HG03175 (cell line): ENCODE measurements around the gene NUDT9.
"Not testable (repeated sequence)": the region's sequence is repeated elsewhere in the genome, so short reads cannot be mapped to it uniquely, and the experiment has no call there.

Experiments used
- ATAC-seq: cut with Tn5 transposase; IDR thresholded peaks from one replicate; pipeline ENCODE4 v1.9.1; 2021; ENCODE audit warnings: mild to moderate bottlenecking, moderate library complexity; ENCODE audit not compliant: unreplicated experiment

The NUDT9 gene

DNA sequence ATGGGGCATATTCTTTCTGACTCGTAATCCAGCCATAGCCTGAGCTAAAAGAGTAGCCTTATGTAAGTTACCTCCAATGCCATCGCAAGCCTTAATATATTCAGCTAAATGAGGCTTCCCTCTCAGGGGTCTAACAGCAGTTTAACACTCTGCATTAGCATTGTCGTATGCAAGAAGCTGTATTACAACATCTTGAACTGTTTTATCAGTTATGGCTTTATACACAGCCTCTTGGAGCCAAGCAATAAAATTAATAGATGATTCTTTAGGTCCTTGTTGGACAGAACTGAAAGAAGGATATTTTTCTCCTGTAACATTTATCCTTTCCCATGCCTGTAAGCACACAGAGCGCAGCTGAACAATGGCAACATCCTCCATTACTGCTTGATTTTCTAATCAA is 15.5 kb upstream of the NUDT9 start:
- not testable (repeated sequence) for ATAC-seq

DNA sequence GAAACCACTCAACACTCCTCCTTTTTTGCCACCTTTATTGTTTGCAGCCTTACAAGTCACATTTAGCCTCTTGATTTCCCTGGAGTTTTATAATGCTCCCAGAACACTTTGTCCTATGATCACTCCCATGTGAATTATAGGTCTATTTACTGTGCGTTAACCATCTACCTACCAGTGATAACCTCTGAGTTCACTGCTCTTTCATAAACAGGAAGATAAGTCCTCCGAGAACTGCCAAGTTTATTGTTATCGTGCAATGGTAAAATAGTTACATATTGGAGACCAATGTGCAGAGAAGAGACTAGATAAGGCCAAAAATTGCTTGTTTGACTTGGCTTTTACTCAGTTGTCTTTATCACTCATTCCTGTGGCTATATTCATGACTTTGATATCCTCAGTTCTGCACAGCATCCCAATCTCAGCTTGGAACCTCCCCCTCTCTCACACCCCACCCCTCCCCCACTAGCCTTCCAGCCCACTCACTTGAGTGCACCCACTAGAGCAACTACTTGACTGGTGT is 12.9 kb upstream of the NUDT9 start:
- ATAC-seq: no peak

DNA sequence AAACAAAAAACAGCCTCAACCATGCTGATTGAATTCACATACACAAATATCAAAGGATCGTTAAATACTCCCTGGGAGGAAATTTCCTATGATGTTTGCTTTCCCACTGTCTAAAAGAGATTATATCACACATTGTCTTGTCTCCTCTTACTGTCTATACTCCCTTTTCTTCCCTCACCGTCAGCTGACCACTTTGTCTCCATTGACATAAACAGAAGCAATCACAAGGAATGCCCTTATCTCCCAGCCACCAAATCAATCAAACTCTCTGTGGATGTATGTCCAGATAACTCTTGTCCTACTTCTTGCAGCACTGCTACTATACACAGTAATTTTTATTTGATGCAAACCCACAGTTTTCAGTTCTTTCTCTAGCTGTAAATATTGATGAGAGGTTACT is 12.2 kb upstream of the NUDT9 start:
- ATAC-seq: no peak

DNA sequence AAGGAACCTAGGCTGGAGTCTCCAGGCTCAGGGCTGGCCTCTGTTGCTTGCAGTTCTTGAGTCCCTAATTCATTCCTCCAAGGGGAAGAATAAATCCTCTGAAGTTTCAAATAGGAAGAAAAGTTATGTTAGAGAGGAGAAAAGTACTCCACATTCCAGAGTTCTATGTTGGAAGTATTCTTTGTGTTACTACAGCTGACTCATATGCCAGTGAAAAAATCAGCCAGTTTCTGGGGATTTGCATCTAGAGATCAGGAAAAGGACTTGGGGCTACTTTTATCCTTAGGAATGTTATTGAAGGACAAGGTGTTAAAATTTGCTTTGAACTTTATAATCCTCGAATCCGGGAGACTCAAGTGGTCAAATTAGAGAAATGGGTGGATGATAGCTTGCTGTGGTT is 11.7 kb upstream of the NUDT9 start:
- no peak for ATAC-seq

DNA sequence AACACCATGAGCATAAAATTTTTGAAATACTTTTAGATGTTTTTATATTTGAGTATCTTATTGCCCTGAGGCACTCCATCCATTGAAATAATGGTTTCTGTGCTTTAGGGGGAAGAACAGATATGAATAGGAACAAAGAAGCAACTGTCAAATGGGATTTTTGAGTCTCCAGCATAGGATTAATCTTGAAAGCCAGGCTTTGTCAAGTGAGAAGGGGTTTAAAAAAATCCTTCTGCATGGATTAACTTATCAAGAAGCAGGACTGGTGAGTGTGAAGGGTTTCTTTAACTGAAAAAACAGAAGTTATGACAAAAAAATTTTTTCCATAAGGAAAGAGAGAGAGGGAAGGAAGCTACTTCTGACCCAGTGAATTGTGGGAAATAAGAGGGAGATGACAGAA is 7.6 kb upstream of the NUDT9 start:
- ATAC-seq: no peak

DNA sequence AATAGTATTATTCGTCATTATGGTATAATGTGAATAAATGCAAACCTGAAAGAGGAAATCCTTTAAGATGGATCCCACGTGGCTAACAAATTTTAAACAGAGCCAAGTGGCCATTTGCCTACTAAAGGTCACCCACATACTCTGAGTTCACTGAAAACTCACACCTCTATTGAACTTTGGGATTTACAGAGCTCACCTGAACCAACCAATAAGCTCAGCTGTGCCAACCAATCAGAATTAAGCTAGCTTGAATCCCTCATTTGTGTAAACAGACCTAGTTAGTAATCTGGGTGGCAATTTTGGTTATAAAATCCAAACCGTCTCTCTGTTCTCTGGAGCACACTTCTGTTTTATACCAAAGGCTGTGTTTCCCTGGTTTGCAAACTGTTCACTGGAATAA is 5.4 kb upstream of the NUDT9 start:
- no peak for ATAC-seq

DNA sequence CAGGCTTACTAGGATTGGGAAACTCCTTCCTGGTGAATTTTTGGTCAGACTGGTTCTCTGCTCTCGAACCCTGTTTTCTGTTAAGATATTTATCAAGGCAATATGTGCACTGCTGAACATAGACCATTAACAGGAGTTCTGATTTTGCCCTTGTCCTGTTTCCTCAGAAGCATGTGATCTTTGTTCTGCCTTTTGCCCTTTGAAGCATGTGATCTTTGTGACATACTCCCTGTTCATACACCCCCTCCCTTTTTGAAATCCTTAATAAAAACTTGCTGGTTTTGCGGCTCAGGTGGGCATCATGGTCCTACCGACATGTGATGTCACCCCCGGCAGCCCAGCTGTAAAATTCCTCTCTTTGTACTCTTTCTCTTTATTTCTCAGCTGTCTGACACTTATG is 4.0 kb upstream of the NUDT9 start:
- ATAC-seq: not testable (repeated sequence)

DNA sequence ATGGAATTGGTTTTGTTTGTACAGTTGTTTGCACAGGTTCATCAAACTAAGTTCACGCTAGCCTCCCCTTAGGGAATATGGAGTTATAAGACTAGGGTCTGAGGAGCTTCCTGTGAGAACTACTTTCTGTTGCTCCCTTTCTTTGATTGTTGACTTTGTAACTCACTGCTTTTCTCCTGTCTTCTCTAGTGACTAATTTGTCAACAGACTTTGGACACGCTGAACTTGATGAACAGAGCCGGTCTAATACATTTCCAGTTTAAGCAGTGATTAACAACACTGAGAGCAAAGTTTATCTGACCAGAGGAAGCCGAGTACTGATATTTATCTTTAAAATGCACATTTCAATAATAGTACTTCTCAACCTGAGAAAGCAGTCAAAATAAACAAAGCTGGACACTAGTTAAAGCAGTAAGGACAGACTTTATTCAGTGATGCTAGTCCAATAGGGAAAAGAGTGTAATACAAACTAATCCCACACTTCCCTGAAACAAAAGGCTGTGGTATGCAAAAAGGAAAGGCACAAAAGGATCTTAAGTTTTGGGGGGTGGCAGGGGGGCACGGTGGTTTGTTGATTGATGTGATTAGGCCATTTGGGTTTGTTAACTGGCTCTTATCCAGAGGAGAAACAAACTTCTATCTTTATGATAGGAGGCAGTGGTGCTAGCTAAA is 2.7 kb upstream of the NUDT9 start:
- ATAC-seq: no peak

DNA sequence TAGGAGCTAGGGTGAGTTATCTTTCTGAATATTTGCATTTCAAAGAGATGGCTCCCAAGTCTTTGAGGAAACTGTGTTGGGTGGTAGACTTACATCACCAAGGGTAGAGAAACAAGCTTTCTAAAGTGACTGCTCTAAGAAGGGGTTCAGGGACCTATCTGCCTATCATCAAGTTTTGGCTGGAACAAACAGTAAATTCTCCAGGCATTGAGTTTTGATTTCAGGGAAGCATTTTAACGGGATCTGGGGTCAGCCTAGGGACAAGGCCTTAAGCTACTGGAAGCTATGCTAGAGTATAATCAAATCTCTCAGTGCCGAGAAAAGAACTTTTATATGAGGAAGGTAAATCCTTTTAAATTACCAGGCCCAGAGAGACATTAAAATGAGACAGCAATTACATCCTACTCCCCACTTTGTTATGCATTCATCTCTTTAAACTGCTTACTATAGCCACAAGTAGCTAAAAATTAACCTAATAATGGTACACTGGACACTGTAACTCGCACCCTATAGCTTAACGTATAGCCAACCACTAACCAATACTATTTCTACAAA is 2.0 kb upstream of the NUDT9 start:
- no peak for ATAC-seq

DNA sequence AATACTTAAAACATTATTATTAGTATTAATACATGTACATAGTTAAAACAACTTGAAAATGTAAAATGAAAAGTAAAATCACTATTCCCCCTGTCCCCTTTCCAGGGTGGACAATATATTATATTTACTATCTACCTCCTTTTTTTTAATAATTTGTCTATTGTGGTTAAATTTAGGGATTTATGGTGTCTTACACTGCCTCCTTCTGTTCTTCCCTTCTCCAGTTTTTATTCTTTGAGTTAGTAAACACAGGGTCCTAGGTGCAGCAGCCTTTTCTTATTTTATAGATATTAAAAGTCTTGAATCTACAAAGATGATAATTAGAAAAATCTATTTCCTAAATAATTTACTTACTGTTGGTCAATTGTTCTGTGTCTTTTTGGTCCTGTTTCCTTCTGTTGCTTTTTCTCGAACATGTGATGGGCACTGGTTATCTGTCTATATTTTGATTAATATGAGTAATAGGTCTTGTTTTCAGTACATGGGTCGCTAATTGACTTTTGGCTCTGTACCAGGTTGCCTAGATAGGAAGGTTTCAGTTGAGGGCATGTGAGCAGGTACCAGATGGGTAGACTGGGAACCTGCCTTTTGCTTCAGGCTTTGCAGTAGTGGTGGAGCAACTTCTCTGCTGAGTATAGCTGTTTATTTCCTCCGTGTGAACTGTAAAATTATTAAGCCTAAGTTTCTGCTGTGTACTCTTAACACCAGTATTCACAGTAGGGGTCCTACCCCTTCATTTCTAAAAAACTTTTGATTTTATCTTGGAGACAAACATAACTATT is 1.1 kb downstream of the NUDT9 start:
- ATAC-seq: no peak

DNA sequence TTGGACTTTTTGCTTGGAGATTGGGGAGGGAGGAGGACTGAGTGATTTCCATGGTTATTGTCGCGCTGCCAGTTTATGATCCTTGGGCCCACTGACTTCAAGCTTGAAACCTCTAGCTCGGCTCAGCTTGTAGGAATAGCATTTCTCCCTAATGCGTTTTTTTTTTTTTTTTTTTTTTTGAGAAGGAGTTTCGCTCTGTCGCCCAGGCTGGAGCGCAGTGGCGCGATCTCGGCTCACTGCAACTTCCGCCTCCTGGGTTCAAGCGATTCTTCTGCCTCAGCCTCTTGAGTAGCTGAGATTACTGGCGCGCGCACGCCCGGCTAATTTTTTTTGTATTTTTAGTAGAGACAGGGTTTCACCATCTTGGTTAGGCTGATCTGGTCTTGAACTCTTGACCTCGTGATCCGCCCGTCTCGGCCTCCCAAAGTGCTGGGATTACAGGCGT is 1.7 kb downstream of the NUDT9 start:
- ATAC-seq: not testable (repeated sequence)

DNA sequence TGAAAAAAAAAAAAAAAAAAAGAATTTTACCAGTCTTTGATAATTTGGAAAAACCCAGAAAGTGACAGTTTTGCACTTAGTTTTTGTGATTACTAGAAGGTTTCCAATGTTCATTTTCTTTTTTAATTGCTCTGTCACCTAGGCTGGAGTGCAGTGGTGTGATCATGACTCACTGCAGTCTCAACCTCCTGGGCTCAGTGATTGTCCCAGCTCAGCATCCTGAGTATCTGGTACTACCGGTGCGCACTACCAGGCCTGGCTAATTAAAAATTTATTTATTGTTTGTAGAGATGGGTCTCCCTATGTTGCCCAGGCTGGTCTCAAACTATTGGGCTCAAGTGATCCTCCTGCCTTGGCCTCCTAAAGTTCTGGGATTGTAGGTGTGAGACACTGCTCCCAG is 3.3 kb downstream of the NUDT9 start:
- no peak for ATAC-seq

DNA sequence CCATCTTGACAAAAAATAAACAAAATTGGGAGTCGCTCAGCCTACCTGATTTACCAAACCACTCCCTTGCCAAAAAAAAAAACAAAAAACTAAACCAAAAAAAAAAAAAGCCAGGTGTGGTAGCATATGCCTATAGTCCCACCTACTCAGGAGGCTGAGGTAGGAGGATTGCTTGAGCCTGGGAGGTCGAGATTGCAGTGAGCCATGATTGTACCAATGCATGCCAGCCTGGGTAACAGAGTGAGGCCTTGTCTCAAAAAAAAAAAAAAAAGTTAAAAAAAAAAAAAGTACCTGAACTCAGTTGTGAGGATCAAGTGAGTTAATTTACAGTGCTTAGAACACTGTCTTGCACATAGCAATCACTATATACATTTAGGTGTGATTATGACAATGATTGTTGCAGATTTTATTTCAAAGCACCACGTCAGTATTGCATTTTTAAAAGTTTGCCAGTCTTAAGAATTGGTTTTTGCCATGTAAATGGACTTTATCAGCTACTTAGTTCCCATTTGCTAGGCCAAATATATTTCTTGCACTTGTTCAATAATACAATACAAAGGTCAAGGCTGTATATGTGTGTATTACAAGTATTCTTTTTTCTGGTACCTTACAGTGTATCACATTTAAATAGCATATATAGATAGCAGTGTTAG is 4.6 kb downstream of the NUDT9 start:
- no peak for ATAC-seq

DNA sequence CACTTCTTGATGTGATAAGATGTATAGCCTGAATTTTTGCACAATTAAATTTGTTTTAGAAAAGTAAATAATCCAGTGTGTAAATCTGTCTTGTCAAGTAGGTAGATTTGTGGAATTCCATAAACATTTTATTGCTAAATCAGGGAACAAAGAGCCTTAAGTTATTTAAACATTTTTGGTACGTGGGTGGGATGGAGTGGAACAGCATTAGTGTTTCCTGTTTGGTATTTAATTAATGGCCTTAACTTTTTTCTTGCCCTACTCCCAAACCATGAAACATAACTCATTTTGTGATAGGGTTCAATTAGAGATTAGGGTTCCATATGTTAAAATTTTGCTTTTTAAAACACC is 5.1 kb downstream of the NUDT9 start:
- no peak for ATAC-seq

DNA sequence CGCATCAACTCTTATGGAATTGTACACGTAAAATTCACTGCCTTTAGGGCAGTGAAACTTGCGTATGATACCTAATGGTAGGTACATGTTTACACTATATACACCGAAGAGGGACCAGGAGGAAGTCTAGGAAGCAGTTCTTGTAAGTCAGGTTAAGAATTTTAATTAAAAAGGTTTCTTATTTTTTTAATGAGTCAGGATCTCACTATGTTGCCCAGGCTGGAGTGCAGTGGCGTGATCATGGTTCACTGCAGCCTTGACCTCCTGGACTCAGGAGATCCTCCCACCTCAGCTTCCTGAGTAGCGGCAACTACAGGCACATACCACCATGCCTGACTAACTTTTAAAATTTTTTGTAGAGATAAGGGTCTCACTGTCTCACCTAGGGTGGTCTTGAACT is 6.6 kb downstream of the NUDT9 start:
- ATAC-seq: no peak

DNA sequence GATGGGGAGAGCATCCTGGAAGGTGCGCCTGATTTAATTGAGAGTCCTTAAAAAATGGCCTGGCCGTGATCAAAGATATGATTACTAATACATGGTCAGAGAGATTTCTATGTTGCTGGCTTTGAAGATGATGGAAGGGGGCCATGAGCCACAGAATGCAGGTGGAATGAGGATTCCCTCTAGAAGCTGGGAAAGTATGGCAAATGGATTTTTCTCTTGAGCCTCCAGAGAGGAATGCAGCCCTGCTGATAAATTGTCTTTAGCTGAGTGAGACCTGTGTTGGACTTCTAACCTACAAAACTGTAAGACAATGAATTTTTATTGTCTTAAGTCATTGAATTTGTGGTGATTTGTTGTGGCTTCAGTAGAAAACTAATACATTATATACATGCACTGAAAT is 7.7 kb downstream of the NUDT9 start:
- ATAC-seq: no peak

DNA sequence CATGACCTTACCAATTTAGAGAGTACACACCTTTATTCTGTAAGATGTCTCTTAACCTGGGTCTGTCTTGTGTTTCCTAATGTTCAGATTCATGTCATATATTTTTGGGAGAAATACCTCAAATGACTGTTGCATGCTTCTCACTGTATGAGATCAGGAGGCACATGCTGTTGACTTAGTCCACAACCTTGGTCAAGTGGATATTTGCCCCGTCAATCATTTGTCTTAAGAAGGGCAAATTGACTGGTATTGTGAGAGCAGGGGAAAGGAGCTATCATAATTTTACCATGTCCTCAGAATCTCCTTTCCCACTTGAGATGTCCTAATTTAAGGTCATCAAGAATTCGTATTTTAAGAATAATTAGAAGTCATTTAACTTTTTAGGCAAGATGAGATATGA is 11.0 kb downstream of the NUDT9 start:
- no peak for ATAC-seq

DNA sequence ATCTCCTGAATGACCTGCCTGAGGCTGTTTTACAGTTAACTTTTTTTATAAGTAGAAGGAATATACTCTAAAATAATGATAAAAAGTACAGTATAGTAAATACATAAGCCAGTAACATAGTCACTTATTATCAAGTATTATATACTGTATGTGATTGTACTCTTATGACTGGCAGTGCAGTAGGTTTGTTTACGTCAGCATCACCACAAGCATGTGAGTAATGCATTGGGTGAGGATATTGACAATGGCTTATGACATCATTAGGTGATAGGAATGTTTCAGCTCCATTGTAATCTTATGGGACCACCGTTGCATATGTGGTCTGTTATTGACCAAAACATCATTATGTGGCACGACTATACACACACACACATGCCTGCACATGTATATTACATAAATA is 20.5 kb downstream of the NUDT9 start:
- ATAC-seq: no peak

DNA sequence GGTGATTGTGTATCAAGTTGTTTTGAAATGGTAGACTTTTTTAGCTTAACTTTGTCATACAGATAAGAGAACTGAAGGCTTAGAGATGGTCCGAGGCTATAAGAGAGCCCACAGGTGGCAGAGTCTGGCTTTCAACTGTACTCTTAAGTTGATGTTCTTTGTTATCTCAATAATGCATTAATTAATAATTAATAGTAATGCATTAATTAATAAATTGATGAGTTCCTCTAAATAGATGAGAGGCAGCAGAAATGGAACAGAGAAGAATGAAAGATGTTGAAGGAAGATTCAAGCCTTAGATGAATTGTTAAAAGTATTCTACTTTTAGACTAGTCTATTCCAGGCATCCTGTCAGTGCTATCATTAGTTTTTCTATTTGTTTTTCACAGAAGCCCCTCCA is 22.4 kb downstream of the NUDT9 start:
- ATAC-seq: no peak

DNA sequence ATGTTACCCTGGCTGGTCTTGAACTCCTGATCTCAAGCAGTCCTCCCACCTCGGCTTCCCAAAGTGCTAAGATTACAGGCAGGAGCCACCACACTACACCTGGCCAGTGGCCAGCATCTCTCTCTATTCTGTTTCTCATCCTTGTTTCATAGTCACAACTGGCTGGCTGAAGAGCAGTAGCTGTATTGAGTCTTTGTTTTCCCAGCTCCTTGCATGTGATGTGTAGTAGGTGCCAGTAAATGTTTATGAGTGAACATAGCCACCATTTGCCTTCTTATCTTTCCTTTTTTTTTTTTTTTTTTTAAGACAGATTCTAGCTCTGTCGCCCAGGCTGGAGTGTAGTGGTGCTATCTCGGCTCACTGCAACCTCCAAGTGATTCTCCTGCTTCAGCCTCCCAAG is 23.6 kb downstream of the NUDT9 start:
- ATAC-seq: no peak

DNA sequence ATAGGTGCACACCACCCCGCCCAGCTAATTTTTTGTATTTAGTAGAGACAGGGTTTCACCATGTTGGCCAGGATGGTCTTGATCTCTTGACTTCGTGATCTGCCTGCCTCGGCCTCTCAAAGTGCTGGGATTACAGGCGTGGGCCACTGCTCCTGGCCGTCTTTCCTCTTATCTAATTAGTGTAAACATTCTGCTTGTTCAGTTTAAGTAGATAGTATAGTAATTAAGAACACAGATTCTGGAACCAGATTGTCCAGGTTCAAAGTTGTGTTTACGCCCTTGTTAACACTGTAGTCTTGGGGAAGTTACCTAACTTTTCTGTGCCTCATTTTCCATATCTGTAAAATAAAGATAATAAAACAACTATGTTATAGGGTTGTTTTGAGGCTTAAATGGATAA is 24.0 kb downstream of the NUDT9 start:
- not testable (repeated sequence) for ATAC-seq

DNA sequence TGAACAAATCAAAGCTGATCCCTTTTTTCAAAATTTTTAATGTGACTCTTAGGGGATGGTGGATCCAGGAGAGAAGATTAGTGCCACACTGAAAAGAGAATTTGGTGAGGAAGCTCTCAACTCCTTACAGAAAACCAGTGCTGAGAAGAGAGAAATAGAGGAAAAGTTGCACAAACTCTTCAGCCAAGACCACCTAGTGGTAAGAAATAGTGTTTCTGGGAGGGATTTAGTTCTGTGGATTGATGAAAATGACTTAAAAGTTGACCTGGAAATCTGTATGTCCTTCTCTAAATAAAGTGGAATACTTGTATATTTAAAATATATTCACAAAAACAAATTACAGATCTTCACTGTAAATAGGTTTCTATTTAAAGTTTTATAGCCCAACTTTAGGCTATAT is 29.2 kb downstream of the NUDT9 start:
- no peak for ATAC-seq
